ENCODE results near the gene SUSD3.

Gene SUSD3

DNA sequence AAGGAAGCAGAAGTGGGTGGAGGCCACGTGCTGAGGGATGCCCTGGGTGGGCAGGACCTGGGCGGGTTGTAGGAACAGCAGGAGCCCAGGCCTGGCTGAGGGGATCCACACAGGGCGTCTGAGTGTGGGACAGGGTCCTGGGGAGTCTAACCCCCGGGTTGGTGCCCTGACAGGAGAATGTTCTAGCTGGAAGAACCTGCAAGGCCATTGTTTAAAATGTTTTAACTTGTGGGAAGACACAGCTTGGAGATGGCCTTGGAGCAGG lies 33.9 kb upstream of the SUSD3 start:
- TF ChIP-seq, protein P1, sequence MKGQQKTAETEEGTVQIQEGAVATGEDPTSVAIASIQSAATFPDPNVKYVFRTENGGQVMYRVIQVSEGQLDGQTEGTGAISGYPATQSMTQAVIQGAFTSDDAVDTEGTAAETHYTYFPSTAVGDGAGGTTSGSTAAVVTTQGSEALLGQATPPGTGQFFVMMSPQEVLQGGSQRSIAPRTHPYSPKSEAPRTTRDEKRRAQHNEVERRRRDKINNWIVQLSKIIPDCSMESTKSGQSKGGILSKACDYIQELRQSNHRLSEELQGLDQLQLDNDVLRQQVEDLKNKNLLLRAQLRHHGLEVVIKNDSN (IDR thresholded peaks at IDR 0.05): no peak
- TF ChIP-seq YY1 (IDR thresholded peaks at IDR 0.05; ENCODE audit: low read depth) (no peak), TAF1 (IDR thresholded peaks at IDR 0.05; ENCODE audit: low read depth) (no peak), FOXM1 (IDR thresholded peaks at IDR 0.05; ENCODE audit: borderline replicate concordance, low read depth) (no peak), CEBPB (IDR thresholded peaks at IDR 0.05) (no peak), RAD21 (IDR thresholded peaks at IDR 0.05; ENCODE audit: low read depth) (no peak), TEAD4 (IDR thresholded peaks at IDR 0.05) (no peak), EP300 (IDR thresholded peaks at IDR 0.05; ENCODE audit: borderline replicate concordance) (no peak), NFIC (IDR thresholded peaks at IDR 0.05) (no peak), CREB1 (IDR thresholded peaks at IDR 0.05; ENCODE audit: low read depth) (no peak), TCF12 (IDR thresholded peaks at IDR 0.05; ENCODE audit: low read depth) (no peak), ZBTB7A (IDR thresholded peaks at IDR 0.05; ENCODE audit: low read depth) (no peak), EGR1 (IDR thresholded peaks at IDR 0.05) (no peak)
- TF ChIP-seq, protein P2, sequence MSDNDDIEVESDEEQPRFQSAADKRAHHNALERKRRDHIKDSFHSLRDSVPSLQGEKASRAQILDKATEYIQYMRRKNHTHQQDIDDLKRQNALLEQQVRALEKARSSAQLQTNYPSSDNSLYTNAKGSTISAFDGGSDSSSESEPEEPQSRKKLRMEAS (IDR thresholded peaks at IDR 0.05): no peak
- TF ChIP-seq, protein P3, sequence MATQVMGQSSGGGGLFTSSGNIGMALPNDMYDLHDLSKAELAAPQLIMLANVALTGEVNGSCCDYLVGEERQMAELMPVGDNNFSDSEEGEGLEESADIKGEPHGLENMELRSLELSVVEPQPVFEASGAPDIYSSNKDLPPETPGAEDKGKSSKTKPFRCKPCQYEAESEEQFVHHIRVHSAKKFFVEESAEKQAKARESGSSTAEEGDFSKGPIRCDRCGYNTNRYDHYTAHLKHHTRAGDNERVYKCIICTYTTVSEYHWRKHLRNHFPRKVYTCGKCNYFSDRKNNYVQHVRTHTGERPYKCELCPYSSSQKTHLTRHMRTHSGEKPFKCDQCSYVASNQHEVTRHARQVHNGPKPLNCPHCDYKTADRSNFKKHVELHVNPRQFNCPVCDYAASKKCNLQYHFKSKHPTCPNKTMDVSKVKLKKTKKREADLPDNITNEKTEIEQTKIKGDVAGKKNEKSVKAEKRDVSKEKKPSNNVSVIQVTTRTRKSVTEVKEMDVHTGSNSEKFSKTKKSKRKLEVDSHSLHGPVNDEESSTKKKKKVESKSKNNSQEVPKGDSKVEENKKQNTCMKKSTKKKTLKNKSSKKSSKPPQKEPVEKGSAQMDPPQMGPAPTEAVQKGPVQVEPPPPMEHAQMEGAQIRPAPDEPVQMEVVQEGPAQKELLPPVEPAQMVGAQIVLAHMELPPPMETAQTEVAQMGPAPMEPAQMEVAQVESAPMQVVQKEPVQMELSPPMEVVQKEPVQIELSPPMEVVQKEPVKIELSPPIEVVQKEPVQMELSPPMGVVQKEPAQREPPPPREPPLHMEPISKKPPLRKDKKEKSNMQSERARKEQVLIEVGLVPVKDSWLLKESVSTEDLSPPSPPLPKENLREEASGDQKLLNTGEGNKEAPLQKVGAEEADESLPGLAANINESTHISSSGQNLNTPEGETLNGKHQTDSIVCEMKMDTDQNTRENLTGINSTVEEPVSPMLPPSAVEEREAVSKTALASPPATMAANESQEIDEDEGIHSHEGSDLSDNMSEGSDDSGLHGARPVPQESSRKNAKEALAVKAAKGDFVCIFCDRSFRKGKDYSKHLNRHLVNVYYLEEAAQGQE (IDR thresholded peaks at IDR 0.05; ENCODE audit: low read depth): no peak

- no peak for TF ChIP-seq EP300 (IDR thresholded peaks at IDR 0.05; ENCODE audit: borderline replicate concordance)
- no peak for TF ChIP-seq YY1 (IDR thresholded peaks at IDR 0.05; ENCODE audit: low read depth)
- no peak for TF ChIP-seq TCF12 (IDR thresholded peaks at IDR 0.05; ENCODE audit: low read depth)
- TF ChIP-seq CREB1 (IDR thresholded peaks at IDR 0.05; ENCODE audit: low read depth): no peak
- TF ChIP-seq EGR1 (IDR thresholded peaks at IDR 0.05): no peak
- TF ChIP-seq RAD21 (IDR thresholded peaks at IDR 0.05; ENCODE audit: low read depth): no peak
Observed at GRCh38 chr9:93024986-93025630, 33.4 kb upstream of the SUSD3 start.

DNA sequence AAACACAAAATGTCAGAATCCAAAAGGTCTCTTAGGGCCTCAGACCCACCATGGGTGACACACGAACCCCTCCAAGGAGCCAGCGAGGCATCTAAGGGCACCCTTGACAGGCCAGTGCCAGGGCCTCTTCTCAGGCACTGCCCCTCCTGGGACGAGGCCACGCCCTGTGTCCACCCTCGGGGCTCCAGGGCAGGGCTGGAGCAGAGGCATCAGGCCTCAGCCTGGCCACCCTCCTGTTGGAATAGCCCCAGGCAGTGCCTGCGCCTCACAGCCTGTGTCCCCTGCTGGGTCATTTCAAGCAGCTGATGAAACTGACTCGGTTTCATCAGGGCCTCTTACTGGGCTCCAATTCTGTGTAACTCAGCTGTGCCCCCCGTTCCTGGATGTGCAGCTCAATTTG lies 32.8 kb upstream of the SUSD3 start:
- TF ChIP-seq EP300 (IDR thresholded peaks at IDR 0.05; ENCODE audit: borderline replicate concordance): no peak

DNA sequence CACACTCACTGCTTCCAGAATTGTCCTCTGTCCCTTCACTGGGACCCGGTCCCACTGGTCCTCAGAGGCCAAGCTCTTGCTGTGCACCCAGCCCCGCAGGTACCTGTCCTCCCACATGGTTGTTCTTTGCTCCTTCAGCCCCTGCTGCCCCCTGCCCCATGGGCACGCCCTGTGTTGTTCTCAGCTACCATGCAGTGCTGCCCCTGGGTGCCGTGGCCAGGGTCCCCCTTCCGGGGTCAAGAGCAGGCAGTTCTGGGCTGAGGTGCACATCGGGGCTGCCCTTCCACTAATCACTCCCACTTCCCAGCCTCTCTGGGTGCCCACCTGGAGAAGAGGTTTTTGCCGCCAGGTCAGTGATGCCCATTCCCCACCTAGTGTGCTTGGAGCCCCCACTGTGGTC lies 31.9 kb upstream of the SUSD3 start:
- TF ChIP-seq EP300 (IDR thresholded peaks at IDR 0.05; ENCODE audit: borderline replicate concordance): no peak
- no peak for TF ChIP-seq EGR1 (IDR thresholded peaks at IDR 0.05)
- TF ChIP-seq, protein P1 (IDR thresholded peaks at IDR 0.05): no peak
- TF ChIP-seq CREB1 (IDR thresholded peaks at IDR 0.05; ENCODE audit: low read depth): no peak
- TF ChIP-seq TAF1 (IDR thresholded peaks at IDR 0.05; ENCODE audit: low read depth): no peak
- no peak for TF ChIP-seq NFIC (IDR thresholded peaks at IDR 0.05)
- TF ChIP-seq FOXM1 (IDR thresholded peaks at IDR 0.05; ENCODE audit: borderline replicate concordance, low read depth): no peak
- TF ChIP-seq TEAD4 (IDR thresholded peaks at IDR 0.05): no peak
- TF ChIP-seq ZBTB7A (IDR thresholded peaks at IDR 0.05; ENCODE audit: low read depth): no peak

DNA sequence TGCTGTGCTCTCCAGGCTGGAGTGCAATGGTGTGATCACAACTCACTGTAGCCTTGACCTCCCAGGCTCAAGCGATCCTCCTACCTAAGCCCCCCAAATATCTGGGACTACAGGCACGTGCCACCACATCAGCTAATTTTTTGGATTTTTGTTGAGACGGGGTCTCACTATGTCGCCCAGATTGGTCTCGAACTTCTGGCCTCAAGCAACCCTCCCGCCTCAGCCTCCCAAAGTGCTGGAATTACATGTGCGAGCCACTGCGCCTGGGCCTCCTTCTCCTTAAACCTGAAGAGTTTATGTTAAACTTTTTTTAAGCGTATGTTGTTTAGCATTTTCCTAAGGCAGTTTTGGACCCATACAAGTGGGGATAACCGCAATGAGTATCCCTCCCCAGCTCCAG lies 30.8 kb upstream of the SUSD3 start:
- no peak for TF ChIP-seq YY1 (IDR thresholded peaks at IDR 0.05; ENCODE audit: low read depth)
- TF ChIP-seq NFIC (IDR thresholded peaks at IDR 0.05): no peak
- no peak for TF ChIP-seq EP300 (IDR thresholded peaks at IDR 0.05; ENCODE audit: borderline replicate concordance)
- no peak for TF ChIP-seq TCF12 (IDR thresholded peaks at IDR 0.05; ENCODE audit: low read depth)
- TF ChIP-seq FOXM1 (IDR thresholded peaks at IDR 0.05; ENCODE audit: borderline replicate concordance, low read depth): no peak
- TF ChIP-seq, protein P2 (IDR thresholded peaks at IDR 0.05): no peak

DNA sequence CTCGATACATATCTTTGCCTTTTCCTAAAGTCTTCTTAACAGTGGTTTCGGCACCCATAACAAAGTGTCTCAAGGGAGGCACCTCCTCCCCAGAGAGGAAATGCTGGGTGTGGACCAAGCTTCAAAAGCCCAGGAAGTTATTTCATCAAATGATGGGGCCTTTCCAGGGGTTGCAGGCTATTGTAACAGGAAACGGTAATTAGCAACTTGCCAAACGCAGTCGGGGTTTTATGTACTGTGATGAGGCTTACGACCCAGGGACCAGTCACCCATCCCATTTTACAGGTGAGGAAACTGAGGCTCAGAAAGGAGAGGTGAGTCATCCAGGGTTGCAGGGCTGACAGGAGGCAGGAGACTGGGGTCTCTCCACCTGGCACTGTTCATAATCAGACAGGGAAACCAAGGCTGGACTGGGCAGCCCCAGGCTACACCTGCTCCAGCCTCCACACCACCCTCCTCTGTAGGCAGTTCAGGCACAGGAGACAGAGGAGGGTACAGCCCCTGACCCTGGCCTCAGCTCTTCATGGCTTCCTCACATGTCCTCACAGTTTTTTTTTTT lies 30.0 kb upstream of the SUSD3 start:
- TF ChIP-seq CEBPB (IDR thresholded peaks at IDR 0.05) (no peak), TCF12 (IDR thresholded peaks at IDR 0.05; ENCODE audit: low read depth) (no peak), NFIC (IDR thresholded peaks at IDR 0.05) (no peak), CREB1 (IDR thresholded peaks at IDR 0.05; ENCODE audit: low read depth) (no peak), TEAD4 (IDR thresholded peaks at IDR 0.05) (no peak), FOXM1 (IDR thresholded peaks at IDR 0.05; ENCODE audit: borderline replicate concordance, low read depth) (no peak), YY1 (IDR thresholded peaks at IDR 0.05; ENCODE audit: low read depth) (no peak), ZBTB7A (IDR thresholded peaks at IDR 0.05; ENCODE audit: low read depth) (no peak), TAF1 (IDR thresholded peaks at IDR 0.05; ENCODE audit: low read depth) (no peak), EP300 (IDR thresholded peaks at IDR 0.05; ENCODE audit: borderline replicate concordance) (no peak), EGR1 (IDR thresholded peaks at IDR 0.05) (no peak), RAD21 (IDR thresholded peaks at IDR 0.05; ENCODE audit: low read depth) (no peak)
- TF ChIP-seq, protein P1 (IDR thresholded peaks at IDR 0.05): no peak
- TF ChIP-seq, protein P3 (IDR thresholded peaks at IDR 0.05; ENCODE audit: low read depth): no peak
- TF ChIP-seq, protein P2 (IDR thresholded peaks at IDR 0.05): no peak
